ENCODE data around the gene AATF. TPM values are rescaled to one million over a fixed set of nuclear protein-coding genes. Genes with fewer than 3 reads are reported as not detected.

AATF gene
- total RNA-seq, 1 experiment from 2014 or later, result 61.0 TPM

DNA sequence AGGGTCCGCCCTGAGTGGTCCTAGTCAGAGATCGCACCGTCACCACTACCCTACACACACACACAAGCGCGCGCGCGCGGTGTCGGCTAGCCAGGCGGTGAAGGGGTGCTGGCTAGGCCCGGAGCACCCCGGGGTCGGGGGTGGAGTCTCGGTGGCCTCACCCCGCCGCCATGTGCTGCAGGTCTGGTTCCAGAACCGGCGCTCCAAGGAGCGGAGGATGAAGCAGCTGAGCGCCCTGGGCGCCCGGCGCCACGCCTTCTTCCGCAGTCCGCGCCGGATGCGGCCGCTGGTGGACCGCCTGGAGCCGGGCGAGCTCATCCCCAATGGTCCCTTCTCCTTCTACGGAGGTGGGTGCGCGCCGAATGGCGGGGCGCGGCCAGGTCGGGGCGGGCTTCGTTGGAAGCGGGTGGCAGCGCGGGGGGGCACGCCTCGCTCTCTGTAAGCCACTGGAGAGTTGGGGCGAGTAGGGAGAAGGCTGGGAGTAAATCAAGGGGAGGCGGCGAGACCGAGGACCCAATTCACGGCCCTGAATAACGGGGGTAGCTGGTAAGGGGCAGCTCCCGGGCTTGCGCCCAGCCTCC is 6.6 kb upstream of the AATF start (continued):
- TF ChIP-seq, protein P1, sequence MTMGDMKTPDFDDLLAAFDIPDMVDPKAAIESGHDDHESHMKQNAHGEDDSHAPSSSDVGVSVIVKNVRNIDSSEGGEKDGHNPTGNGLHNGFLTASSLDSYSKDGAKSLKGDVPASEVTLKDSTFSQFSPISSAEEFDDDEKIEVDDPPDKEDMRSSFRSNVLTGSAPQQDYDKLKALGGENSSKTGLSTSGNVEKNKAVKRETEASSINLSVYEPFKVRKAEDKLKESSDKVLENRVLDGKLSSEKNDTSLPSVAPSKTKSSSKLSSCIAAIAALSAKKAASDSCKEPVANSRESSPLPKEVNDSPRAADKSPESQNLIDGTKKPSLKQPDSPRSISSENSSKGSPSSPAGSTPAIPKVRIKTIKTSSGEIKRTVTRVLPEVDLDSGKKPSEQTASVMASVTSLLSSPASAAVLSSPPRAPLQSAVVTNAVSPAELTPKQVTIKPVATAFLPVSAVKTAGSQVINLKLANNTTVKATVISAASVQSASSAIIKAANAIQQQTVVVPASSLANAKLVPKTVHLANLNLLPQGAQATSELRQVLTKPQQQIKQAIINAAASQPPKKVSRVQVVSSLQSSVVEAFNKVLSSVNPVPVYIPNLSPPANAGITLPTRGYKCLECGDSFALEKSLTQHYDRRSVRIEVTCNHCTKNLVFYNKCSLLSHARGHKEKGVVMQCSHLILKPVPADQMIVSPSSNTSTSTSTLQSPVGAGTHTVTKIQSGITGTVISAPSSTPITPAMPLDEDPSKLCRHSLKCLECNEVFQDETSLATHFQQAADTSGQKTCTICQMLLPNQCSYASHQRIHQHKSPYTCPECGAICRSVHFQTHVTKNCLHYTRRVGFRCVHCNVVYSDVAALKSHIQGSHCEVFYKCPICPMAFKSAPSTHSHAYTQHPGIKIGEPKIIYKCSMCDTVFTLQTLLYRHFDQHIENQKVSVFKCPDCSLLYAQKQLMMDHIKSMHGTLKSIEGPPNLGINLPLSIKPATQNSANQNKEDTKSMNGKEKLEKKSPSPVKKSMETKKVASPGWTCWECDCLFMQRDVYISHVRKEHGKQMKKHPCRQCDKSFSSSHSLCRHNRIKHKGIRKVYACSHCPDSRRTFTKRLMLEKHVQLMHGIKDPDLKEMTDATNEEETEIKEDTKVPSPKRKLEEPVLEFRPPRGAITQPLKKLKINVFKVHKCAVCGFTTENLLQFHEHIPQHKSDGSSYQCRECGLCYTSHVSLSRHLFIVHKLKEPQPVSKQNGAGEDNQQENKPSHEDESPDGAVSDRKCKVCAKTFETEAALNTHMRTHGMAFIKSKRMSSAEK (CRISPR knock-in tag; IDR thresholded peaks at IDR 0.05; ENCODE audit: borderline replicate concordance), result no peak
- TF ChIP-seq, protein P2, sequence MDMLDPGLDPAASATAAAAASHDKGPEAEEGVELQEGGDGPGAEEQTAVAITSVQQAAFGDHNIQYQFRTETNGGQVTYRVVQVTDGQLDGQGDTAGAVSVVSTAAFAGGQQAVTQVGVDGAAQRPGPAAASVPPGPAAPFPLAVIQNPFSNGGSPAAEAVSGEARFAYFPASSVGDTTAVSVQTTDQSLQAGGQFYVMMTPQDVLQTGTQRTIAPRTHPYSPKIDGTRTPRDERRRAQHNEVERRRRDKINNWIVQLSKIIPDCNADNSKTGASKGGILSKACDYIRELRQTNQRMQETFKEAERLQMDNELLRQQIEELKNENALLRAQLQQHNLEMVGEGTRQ (CRISPR knock-in tag; IDR thresholded peaks at IDR 0.05), result peak; percentile 24; the same call in 1 of the 2 replicates
- TF ChIP-seq, protein P3, sequence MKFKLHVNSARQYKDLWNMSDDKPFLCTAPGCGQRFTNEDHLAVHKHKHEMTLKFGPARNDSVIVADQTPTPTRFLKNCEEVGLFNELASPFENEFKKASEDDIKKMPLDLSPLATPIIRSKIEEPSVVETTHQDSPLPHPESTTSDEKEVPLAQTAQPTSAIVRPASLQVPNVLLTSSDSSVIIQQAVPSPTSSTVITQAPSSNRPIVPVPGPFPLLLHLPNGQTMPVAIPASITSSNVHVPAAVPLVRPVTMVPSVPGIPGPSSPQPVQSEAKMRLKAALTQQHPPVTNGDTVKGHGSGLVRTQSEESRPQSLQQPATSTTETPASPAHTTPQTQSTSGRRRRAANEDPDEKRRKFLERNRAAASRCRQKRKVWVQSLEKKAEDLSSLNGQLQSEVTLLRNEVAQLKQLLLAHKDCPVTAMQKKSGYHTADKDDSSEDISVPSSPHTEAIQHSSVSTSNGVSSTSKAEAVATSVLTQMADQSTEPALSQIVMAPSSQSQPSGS (CRISPR knock-in tag; IDR thresholded peaks at IDR 0.05; ENCODE audit: borderline replicate concordance, low read depth), result no peak
- TF ChIP-seq, protein P4, sequence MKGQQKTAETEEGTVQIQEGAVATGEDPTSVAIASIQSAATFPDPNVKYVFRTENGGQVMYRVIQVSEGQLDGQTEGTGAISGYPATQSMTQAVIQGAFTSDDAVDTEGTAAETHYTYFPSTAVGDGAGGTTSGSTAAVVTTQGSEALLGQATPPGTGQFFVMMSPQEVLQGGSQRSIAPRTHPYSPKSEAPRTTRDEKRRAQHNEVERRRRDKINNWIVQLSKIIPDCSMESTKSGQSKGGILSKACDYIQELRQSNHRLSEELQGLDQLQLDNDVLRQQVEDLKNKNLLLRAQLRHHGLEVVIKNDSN (CRISPR knock-in tag; IDR thresholded peaks at IDR 0.05), result peak; percentile 24; the same call in 1 of the 2 replicates
- TF ChIP-seq GABPB1 (CRISPR knock-in tag; IDR thresholded peaks at IDR 0.05) (no peak), NFE2L1 (CRISPR knock-in tag; IDR thresholded peaks at IDR 0.05) (no peak)
- TF ChIP-seq, protein P5, sequence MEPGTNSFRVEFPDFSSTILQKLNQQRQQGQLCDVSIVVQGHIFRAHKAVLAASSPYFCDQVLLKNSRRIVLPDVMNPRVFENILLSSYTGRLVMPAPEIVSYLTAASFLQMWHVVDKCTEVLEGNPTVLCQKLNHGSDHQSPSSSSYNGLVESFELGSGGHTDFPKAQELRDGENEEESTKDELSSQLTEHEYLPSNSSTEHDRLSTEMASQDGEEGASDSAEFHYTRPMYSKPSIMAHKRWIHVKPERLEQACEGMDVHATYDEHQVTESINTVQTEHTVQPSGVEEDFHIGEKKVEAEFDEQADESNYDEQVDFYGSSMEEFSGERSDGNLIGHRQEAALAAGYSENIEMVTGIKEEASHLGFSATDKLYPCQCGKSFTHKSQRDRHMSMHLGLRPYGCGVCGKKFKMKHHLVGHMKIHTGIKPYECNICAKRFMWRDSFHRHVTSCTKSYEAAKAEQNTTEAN (CRISPR knock-in tag; IDR thresholded peaks at IDR 0.05), result no peak
- TF ChIP-seq, protein P6, sequence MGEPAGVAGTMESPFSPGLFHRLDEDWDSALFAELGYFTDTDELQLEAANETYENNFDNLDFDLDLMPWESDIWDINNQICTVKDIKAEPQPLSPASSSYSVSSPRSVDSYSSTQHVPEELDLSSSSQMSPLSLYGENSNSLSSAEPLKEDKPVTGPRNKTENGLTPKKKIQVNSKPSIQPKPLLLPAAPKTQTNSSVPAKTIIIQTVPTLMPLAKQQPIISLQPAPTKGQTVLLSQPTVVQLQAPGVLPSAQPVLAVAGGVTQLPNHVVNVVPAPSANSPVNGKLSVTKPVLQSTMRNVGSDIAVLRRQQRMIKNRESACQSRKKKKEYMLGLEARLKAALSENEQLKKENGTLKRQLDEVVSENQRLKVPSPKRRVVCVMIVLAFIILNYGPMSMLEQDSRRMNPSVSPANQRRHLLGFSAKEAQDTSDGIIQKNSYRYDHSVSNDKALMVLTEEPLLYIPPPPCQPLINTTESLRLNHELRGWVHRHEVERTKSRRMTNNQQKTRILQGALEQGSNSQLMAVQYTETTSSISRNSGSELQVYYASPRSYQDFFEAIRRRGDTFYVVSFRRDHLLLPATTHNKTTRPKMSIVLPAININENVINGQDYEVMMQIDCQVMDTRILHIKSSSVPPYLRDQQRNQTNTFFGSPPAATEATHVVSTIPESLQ (CRISPR knock-in tag; IDR thresholded peaks at IDR 0.05), result no peak

DNA sequence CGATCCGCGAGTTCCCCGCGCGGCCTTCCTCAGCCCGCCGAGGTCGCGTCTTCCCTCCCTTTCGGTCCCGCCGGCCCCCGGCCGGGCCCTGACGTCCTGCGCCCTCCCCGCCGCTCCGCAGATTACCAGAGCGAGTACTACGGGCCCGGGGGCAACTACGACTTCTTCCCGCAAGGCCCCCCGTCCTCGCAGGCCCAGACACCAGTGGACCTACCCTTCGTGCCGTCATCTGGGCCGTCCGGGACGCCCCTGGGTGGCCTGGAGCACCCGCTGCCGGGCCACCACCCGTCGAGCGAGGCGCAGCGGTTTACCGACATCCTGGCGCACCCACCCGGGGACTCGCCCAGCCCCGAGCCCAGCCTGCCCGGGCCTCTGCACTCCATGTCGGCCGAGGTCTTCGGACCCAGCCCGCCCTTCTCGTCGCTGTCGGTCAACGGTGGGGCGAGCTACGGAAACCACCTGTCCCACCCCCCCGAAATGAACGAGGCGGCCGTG is 6.1 kb upstream of the AATF start:
- peaks cover 100% of the 10 kb centered on the region for H3K27me3 Mint-ChIP-seq (ENCODE audit: low read depth)
- H3K36me3 Mint-ChIP-seq, result no peaks in the 10 kb centered on the region
- ATAC-seq (no peak), DNase-seq (ENCODE audit: low spot score) (no peak)
- ChIA-PET POLR2A (interaction anchor here (0.7 kb wide), 1 partner anchor 12 kb away, joined by 3 read pairs; no protein-coding TSS in a partner anchor), CTCF (interaction anchor here (1.1 kb wide), 1 partner anchor 310 kb away, joined by 3 read pairs; no protein-coding TSS in a partner anchor)
- peaks cover 73% of the 10 kb centered on the region for H3K4me1 Mint-ChIP-seq
- no peak overlapping the region for H3K27ac Mint-ChIP-seq
- TF ChIP-seq ZNF423 (CRISPR knock-in tag; IDR thresholded peaks at IDR 0.05) (peak; percentile 58), GRHL2 (CRISPR knock-in tag; IDR thresholded peaks at IDR 0.05; ENCODE audit: insufficient replicate concordance, severe bottlenecking) (no peak), EMX1 (CRISPR knock-in tag; IDR thresholded peaks at IDR 0.05) (no peak), ZNF263 (CRISPR knock-in tag; IDR thresholded peaks at IDR 0.05; ENCODE audit: low read depth) (no peak), ZNF138 (CRISPR knock-in tag; conservative IDR thresholded peaks at IDR 0.05) (no peak), NR3C1 (CRISPR knock-in tag; conservative IDR thresholded peaks at IDR 0.05; ENCODE audit: low read depth) (no peak), SMAD3 (CRISPR knock-in tag; IDR thresholded peaks at IDR 0.05; ENCODE audit: borderline replicate concordance) (no peak), NFE2L1 (CRISPR knock-in tag; IDR thresholded peaks at IDR 0.05) (no peak)
- H3K9me3 Mint-ChIP-seq, result no peaks in the 10 kb centered on the region
- H3K4me3 Mint-ChIP-seq, result peak overlapping the region; percentile 55

All from WTC11 (cell line).